Stimulated activated CD8-positive, alpha-beta memory T cell treated with anti-CD3 and anti-CD28 coated beads, Interleukin-15, amount 100 ng/mL, for 1 hour (primary cell): ENCODE results near the gene SLC2A8.

ENCODE experiments used
- DNase-seq: peaks from one replicate; pipeline ENCODE4 v3.0.0-alpha.2; 2020; ENCODE audit warnings: low read depth

The SLC2A8 gene

DNA sequence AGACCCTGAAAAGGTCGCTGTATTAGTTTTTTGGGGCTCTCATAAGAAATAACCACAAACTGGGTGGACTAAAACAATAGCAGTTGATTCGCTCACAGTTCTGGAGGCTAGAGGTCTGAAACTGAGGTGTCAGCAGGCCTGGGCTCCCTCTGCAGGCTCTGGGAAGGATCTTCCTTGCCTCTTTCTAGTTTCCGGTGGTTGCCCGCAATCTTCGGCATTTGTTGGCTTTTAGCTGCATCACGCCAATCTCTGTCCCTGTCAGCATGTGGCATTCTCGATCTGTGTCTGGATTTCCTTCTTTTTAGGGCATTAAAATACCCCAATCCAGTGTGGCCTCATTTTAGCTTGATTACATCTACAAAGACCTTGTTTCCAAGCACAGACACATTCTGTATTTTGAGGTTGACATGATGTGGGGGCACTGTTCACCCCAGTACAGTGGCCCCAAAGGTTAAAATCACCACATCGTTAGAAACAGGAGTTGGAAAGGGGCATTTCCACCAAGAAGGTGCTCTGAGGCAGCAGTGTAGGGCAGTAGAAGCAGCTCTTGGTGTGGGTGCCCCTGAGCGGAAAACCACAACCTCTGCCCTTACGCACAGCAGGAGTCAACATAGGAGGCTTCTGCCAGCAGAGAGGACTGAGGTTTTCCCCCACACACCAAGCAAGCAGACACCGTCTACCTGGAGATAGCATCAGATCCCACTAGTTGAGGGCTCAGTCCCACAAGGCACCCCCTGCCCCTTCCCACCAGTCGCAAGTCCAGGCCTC, 40.7 kb downstream of the SLC2A8 start:
- DNase-seq, result no peak

DNA sequence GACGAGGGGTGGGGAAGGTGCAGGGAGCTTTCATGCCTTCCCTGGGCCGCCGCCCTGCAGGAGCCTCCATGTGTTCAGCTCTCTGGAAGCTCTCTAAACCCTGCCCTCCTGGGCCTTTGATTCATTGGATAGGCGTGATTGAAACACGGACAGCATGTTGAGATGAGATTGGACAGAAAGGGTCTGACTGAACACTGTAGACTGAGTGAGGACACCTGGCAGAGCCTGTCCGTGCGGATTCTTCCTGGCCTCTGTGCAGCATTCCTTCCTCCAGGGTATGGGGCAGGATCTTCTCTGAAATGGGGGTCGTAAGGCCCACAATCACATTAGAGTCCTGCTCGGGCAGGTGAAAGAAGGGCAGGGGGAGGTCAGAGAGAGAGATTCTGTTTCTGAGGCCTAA, 41.4 kb downstream of the SLC2A8 start:
- DNase-seq, result no peak

DNA sequence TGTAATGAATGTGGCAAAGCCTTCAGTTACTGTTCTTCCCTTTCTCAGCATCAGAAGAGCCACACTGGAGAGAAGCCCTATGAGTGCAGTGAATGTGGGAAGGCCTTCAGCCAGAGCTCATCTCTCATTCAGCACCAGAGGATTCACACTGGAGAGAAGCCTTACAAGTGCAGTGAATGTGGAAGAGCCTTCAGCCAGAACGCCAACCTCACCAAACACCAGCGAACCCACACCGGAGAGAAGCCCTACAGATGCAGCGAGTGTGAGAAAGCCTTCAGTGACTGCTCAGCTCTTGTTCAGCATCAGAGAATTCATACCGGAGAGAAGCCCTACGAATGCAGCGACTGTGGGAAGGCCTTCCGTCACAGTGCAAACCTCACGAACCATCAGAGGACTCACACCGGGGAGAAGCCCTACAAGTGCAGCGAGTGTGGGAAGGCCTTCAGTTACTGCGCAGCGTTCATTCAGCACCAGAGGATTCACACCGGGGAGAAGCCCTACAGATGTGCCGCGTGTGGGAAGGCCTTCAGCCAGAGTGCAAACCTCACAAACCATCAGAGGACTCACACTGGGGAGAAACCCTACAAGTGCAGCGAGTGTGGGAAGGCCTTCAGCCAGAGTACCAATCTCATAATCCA, 47.4 kb downstream of the SLC2A8 start:
- DNase-seq, result no peak

DNA sequence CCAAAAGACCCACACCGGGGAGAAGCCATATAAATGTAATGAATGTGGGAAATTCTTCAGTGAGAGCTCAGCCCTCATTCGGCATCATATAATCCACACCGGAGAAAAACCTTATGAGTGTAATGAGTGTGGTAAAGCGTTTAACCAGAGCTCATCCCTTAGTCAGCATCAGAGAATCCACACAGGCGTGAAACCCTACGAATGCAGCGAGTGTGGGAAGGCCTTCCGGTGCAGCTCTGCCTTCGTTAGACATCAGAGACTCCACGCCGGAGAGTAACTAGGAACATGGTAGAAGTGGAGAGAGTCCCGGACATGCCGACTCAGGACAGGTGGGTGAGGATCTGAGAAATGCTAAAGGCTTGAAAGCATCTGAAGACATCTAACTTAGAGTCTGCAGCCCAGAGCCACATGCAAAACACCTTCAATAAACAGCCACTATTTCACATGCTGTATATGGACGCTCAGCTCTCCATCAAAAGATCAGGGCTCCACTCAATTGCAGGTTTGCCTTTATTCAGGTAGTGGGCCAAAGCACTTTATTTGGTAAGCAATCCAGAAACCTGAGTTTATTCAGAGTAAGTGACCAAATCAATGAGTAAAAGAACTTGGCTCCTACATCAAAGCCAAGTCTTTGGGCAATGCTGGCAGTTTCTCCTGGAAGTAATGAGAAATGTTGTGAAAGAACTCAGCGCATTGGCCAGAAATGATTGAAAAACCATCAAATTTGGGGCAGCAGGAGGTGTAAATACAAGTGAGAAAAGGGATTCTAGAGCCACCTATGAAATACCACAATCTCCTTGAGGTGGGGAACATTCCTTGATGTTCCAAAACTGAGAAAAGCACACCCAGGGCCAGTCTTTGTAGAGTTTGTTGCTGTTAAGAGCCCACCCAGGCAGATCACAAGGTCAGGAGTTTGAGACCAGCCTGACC, 48.2 kb downstream of the SLC2A8 start:
- DNase-seq, result no peak

DNA sequence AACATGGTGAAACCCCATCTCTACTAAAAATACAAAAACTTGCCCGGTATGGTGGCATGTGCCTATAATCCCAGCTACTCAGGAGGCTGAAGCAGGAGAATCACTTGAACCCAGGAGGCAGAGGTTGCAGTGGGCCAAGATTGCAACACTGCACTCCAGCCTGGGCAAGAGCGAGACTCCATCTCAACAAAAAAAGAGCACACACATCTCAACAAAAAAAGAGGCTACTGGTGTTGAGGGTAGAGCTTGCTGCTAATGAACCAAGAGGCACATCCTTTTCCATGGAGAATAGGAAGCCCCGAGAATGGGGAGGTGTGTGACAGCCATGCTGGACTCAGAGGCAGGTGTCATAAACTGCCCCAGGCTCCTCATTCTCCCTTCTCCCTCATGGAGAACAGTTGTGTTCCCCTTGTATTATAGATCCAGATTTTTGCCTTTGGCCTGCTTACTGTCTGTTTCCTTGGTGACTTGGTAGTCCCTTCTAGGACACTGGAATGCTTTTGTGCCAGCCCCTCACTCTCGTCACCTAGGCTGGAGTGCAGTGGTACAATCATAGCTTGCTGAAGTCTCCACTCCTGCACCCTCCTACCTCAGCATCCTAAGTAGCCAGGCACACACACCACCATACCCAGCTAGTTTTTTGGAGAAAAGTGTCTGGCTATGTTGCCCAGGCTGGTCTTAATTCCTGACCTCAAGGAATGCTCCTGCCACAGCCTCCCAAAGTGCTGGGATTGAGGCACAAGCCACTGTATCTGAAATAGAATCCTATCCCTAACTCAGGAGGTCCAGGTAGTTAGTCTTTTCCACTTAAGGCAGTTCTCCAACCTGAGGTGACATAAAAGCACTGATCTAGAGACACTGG, 49.1 kb downstream of the SLC2A8 start:
- DNase-seq, result no peak

DNA sequence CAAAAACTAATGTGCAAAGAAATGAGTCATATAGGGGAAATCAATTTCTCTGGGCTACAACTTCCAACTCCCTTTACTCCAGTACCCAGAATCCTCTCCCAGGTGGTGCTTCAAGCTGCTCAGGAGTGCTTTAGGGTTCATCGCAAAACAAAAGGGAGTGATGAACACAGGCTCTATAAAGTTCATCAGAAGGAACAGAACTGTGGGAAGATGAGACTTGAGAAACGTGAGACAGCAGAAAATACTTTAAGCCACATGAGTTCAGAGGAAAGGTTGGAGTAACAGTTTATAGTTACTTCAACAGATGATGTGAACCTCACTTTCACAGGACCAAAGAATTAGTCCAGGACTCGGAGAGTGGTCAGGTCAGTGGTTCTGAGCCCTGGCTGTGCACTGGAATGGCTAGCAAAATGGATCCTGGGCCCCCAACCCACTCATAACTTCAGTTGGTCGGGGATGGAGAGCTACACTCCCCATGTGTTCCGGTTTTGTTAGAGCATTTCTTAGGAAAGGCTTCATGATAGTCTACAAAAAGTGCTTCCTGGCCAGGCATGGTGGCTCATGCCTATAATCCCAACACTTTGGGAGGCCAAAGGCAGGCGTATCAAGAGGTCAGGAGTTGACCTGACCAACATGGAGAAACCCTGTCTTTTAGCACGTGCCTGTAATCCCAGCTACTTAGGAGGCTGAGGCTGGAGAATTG, 49.9 kb downstream of the SLC2A8 start:
- DNase-seq, result no peak

DNA sequence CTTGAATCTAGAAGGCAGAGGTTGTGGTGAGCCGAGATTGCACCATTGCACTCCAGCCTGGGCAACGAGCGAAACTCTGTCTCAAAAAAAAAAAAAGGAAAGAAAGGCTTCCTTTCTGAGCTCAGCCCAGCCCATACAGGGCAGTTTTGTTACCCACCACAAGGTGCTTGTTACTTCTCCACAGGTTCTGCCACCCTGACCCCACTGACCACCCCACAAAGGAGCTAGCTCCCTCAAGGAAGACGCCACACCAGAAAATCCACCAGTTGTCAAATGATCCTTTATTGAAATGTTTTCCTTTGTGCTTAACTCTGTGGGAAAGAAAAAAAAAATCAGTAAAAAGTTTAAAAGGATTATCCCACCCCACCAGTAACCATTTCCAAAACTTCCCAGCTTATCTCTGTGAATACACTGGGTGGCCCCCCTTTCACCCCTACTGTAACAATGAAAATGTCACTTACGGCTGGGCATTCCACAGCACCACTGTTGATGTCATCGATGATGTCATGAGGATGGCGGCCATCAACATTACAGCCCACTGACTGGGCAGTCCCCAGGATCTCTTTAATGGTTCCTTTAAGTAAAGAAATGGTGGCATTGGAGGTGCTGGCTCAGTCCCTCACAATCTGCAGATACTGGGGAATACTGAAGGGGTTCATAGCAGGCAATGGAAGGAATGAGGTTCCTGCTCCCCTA, 50.6 kb downstream of the SLC2A8 start:
- no peak for DNase-seq

DNA sequence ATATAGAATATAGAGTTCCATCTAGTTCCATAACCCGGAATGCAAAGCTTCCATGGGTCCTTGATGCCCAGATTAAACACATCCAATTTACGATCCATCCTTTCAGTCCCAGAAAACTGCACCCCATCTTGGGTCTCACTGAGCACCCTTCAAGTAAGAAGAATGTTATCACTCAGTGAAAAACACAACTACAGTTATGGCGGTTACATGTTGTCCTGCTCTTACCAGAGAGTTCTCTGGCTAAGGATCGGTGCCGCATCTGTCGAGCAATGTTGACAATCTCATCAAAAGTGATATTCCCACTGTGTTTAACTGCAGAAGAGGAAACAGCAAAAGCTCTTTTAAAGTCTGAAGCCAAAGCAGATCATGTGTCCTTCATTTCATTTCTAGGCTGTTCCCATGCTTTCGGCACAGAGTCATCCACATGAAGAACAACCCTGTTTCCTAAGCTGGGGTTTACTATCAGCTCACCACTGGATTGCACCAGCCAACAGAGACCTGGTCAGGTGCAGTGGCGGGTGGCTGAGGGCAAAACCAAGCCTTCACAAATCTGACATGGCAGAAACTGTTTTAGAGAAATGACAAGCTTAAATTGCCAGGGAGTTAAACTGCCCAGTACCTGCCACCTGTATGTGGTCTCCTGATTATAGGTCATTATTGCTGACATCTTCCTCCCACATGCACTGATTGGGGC, 51.3 kb downstream of the SLC2A8 start:
- no peak for DNase-seq

DNA sequence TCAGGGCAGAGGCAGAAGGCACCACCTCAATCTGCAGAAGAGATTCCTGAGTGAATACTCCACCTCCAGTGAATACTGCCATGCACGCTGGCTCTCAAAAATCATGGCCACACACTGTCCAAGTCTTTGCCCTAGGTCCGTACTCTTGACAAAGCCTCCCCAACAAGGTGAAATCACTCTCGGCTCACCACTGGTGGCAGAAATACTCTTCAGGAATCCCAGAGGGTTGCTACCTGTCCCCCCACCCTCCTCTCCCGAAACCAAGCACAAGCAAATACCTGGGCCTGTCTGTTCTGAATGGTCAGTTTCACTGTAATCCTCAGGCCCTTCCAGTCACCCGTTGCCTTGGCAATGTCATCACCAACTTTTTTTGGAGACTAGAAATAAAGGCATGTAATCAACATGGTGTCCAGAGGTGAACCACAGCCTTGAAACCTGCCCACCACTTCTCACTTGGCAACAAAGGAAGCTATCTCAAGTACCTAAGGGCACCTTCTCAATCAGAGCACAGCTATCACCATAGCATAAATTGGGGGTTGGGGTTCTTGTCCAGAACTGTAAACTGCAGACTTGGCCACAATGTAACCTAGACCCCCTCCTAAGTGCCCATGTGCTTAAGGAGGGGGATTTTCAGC, 52.5 kb downstream of the SLC2A8 start:
- no peak for DNase-seq

DNA sequence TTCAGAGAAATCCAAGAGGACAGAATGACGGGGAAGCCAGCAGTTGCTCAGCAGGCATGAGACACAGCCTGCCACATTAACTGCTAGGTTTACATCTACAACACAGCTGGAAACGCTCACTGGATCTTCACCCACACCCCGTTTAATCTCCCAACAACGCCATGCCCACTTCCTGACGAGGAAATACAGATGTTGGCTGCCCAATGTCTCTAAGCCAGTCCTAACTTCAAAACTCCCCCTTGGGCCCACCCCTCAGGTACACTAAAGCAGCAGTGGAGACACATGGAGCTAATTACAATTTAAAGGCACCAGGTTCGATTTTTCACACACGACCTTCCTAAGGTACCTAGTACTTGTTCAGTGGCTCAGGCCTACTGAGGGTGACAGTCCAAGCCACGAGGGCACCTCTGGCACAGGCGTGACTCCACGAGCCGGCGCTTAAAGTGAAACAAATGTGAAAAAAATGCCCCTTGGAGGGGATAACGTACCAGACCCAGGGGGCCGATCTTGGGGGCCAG, 53.3 kb downstream of the SLC2A8 start:
- DNase-seq, result no peak

DNA sequence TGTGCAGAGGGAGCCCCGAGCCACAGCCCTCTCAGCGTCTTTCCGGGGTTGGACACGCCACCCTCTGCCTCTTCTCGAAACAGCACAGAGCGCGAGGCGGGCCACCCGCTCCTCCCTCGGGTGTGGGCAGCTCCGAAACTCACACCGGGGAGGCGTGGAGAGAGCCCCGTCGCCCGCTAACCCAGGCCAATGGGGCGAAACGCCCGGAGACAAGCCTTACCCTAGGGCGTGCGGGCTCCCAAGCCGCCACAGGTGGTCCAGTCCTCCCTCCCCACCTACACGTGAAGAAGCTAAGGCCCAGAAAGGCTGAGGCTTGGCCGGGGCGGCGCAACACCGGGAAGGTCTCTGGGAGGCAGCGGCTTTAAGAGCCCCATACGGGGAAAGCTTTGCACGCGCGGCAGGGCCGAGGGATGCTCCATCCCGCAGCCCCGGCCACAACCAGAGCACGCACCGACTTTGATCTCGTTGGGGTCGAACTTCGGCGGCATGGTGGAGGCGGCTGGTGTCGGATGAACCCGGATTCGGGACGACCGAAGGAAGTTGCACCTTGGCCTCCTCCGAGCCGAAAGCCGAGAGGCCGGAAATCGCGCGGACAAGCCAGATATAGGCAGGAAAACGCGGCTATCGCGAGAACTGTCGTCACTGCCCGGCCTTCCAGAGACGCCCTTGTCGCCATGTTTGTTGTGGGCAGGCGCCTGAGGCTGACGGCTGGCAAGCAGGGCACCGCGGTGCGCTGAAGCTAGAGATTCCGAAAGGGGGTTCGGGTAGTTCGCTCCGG, 54.0 kb downstream of the SLC2A8 start, which contains the start of the genes LRSAM1 and RPL12:
TSS of gene LRSAM1 (plus strand) at position 681 of the 778 bp plus-strand sequence. CDS start 3,018 bp downstream, outside the sequence.
TSS of gene RPL12 (minus strand) at position 577 of the 778 bp plus-strand sequence. CDS start at position 488, 89 bp downstream.
- peak; percentile 99 for DNase-seq

DNA sequence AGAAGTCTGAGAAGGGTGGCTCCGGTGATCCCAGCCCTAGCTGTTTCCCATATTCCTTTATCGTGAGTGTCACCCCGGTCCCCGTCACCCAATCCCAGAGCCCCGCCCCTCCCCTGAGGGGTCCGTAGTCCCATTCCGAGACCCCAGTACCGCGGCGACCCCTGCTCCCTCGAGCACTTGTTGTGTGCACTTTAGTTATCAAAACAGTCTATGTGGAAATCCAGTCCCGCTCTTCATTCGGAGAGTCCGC, 54.6 kb downstream of the SLC2A8 start:
- no peak for DNase-seq

DNA sequence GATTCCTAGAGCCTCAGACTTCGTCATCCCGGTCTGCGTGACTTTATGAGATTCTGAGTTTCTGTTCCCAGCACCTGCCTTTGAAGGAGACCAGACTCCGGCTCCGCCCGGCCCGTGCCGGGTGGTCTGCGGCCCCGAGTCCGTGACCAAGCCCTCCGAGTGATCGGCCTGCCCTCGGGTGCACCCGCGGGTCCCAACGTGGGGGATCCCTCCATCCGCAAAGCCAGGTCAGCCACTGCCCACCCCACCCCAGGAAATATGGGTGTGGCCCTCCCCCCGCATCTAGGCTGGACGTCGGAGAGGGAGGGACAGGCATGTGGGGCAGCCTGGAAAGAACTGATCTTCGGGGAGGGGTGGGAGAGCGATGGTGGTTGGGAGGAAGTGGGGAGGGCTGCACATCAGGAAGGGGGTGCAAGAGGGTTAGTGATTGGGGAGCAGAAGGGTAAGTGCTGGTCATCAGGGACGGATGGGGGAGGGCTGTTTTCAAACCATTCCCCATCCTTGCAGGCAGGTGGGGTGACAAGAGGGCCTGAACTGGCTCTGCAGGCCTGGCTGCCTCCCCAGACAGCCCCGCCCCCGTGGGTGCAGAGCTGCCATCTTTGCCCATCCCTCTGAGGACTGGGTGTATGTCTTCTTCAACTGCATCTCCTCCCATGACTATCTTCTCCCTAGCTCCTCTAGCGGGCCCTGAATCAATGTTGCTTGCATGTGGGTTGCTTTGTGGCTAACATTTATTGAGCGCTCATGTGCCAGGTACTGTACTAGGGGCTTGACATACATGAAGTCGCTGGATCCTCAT, 55.1 kb downstream of the SLC2A8 start:
- DNase-seq, result no peak

DNA sequence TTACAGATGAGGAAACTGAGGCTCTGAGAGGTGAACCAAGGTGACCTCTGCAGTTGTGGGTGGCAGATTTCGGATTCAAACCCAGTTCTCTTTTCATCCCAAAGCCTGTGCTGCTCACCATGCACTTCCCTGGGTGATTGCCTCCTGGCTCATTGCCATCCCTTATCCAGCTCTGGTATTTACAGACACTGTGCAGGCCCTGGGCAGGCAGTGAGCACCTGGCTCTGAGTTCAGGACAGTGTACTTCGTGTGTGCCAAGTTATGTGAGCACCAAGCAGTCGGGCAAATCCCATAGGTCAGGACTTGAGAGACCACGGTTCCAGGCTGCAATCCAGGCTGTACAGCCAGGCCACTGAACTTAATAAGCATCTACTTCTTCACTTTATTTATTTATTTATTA, 55.7 kb downstream of the SLC2A8 start:
- no peak for DNase-seq

DNA sequence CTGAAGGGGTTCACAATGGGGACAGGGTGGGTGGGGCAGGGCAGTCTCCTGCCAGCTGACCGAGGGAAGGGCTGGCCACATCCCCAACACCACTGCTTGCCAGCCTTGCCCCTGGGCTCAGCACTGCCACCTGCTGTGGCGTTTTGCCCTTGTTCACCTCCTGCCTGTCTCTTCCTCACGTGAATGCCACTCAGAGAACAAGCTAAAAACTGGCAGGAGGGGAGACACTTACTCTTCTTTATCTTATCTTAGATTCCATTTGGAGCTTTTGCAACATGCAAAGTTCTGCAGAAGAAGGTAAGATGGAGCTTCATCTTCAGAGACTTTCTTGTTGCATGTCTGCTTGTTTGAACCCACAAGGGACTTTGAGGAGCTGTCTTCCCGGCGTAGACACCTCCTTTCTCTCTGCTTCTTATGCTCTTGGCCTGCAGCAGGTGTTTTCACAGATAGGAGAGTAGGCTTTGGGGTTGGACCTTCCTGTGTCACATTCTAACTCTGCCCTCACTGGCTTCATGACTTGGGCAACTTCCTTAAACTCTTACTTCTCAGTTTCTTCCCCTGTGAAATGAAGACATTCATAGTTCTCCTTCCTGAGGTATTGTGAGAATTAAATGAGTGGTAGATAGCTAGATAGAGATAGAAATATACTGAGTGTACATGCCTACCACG, 58.5 kb downstream of the SLC2A8 start:
- no peak for DNase-seq

DNA sequence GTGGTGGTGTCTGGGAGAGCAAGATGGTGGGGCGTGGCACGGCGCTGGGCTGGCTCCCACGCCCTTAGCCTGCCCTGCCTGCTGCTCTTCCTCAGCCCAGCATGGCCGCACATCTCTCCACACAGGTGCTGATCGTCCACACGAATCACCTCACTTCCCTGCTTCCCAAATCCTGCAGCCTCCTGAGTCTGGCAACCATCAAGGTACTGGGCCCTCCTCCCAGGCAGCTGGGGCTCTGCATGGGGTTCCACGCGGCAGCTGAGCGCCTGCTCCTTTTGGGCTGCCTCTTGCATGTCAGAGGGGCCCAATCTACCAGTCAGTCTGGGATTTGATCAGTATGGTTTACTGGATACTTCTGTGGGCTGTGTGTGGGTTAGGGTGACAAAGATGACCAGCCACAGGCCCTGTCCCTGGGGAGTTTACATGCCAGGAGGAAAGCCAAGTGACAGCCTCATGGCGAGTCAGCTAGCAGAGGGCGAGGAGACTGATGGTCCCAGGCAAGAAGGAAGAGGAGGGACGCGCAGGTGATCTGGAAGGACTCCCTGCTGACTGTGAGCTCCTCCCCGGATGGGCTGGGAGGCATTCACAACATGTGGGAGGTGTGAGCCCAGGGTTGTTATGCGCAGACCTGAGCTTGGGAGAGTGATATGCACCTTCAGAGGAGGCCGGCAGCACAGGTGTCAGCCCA, 60.4 kb downstream of the SLC2A8 start:
- no peak for DNase-seq
